Calu3 (cell line): ENCODE measurements around the gene PRPF8. TPM values are rescaled to one million over a fixed set of nuclear protein-coding genes. Genes with fewer than 3 reads are reported as not detected.
"Not testable (repeated sequence)": the region's sequence is repeated elsewhere in the genome, so short reads cannot be mapped to it uniquely, and the experiment has no call there.

Experiments used
- BruUV-seq: library from RNA; stranded (reverse); fragments of 400-500 nt; replicated peaks from 2 replicates; lab custom pipeline; 2021; lab: Mats Ljungman, UMichigan
- CTCF ChIA-PET: fragments of 300-600 bp; sonication (Branson Sonifier 250); formaldehyde crosslinking; loops from one replicate; lab custom pipeline; 2022; ENCODE audit warnings: antibody characterized with exemption; lab: Charles Lee
- DNase-seq: peaks from one replicate; pipeline ENCODE4 v3.0.0; 2022
- H3K27ac Mint-ChIP-seq: one replicate; pipeline ENCODE4 v1.8.0; 2022; ENCODE audit warnings: mixed read lengths; ENCODE audit not compliant: unreplicated experiment
- H3K27me3 Mint-ChIP-seq: one replicate; pipeline ENCODE4 v1.8.0; 2022; ENCODE audit warnings: mixed read lengths; ENCODE audit not compliant: unreplicated experiment
- H3K36me3 Mint-ChIP-seq: one replicate; pipeline ENCODE4 v1.8.0; 2022; ENCODE audit warnings: mild to moderate bottlenecking, moderate library complexity, mixed read lengths; ENCODE audit not compliant: insufficient read depth, unreplicated experiment
- H3K4me1 Mint-ChIP-seq: one replicate; pipeline ENCODE4 v1.8.0; 2022; ENCODE audit warnings: mild to moderate bottlenecking, low read depth, mixed read lengths; ENCODE audit not compliant: unreplicated experiment
- H3K4me3 Mint-ChIP-seq: one replicate; pipeline ENCODE4 v1.8.0; 2022; ENCODE audit warnings: mild to moderate bottlenecking, low read depth, moderate library complexity, mixed read lengths; ENCODE audit not compliant: unreplicated experiment
- H3K9me3 Mint-ChIP-seq: one replicate; pipeline ENCODE4 v1.8.0; 2022; ENCODE audit warnings: low read depth, mixed read lengths; ENCODE audit not compliant: unreplicated experiment
- CTCF ChIP-seq: fragments of 200-600 bp; IDR thresholded peaks from one replicate; pipeline ENCODE4 v1.8.0; 2022; ENCODE audit warnings: antibody characterized with exemption; ENCODE audit not compliant: unreplicated experiment
- intact Hi-C: fragments of 100-400 bp; cut with micrococcal nuclease; formaldehyde crosslinking; loops from one replicate; pipeline ENCODE4 v1.10.0; 2022; ENCODE audit not compliant: unreplicated experiment
- total RNA-seq: library from RNA; stranded (reverse); gene quantifications from 2 replicates; pipeline ENCODE4 v1.2.3, GENCODE V29; 2022

PRPF8 gene
- total RNA-seq, 1 experiment from 2014 or later, result 206 TPM

- no peak for DNase-seq
- no peak for TF ChIP-seq CTCF
- no peak overlapping the region for H3K27ac Mint-ChIP-seq
- H3K27me3 Mint-ChIP-seq, result no peaks in the 10 kb centered on the region
- no peaks in the 10 kb centered on the region for H3K9me3 Mint-ChIP-seq
- no TSS peak for BruUV-seq
- H3K36me3 Mint-ChIP-seq, result peaks cover 41% of the 10 kb centered on the region
- H3K4me1 Mint-ChIP-seq, result peaks cover 19% of the 10 kb centered on the region
- H3K4me3 Mint-ChIP-seq, result peak overlapping the region; percentile 92
- CTCF ChIA-PET, result no interaction called here
- intact Hi-C loops, result no loop called here
These were observed 1.2 kb downstream of the PRPF8 start for GRCh38 chr17:1683459-1683858.

- H3K36me3 Mint-ChIP-seq, result peaks cover 48% of the 10 kb centered on the region
- H3K27me3 Mint-ChIP-seq, result no peaks in the 10 kb centered on the region
- H3K4me3 Mint-ChIP-seq, result no peak overlapping the region
- DNase-seq, result no peak
- TSS peak; percentile 2 for BruUV-seq
- TF ChIP-seq CTCF, result no peak
- CTCF ChIA-PET, result no interaction called here
- H3K4me1 Mint-ChIP-seq, result no peaks in the 10 kb centered on the region
- H3K27ac Mint-ChIP-seq, result no peak overlapping the region
- intact Hi-C loops, result no loop called here
- H3K9me3 Mint-ChIP-seq, result no peaks in the 10 kb centered on the region
These were observed 8.3 kb downstream of the PRPF8 start for GRCh38 chr17:1676401-1676800.

GRCh38 chr17:1673041-1673785, 11.5 kb downstream of the PRPF8 start:
- Mint-ChIP-seq H3K27ac (no peak overlapping the region), H3K36me3 (peaks cover 56% of the 10 kb centered on the region), H3K4me1 (peaks cover 17% of the 10 kb centered on the region), H3K27me3 (no peaks in the 10 kb centered on the region), H3K4me3 (no peak overlapping the region), H3K9me3 (no peaks in the 10 kb centered on the region)
- no TSS peak for BruUV-seq
- TF ChIP-seq CTCF, result no peak
- DNase-seq, result no peak
- CTCF ChIA-PET, result no interaction called here
- intact Hi-C loops, result no loop called here

- H3K4me1 Mint-ChIP-seq, H3K9me3 Mint-ChIP-seq, intact Hi-C loops, H3K4me3 Mint-ChIP-seq, H3K27me3 Mint-ChIP-seq, H3K27ac Mint-ChIP-seq, CTCF ChIA-PET, DNase-seq, BruUV-seq: not testable (repeated sequence)
- H3K36me3 Mint-ChIP-seq, result peaks cover 51% of the 10 kb centered on the region
These were observed 20.7 kb downstream of the PRPF8 start for GRCh38 chr17:1663934-1664333.

- intact Hi-C loops, result no loop called here
- no peak overlapping the region for H3K4me3 Mint-ChIP-seq
- H3K27ac Mint-ChIP-seq, result no peak overlapping the region
- TSS peak; percentile 77 for BruUV-seq
- no peaks in the 10 kb centered on the region for H3K27me3 Mint-ChIP-seq
- H3K36me3 Mint-ChIP-seq, result peaks cover 55% of the 10 kb centered on the region
- CTCF ChIA-PET, result no interaction called here
- no peak for DNase-seq
- no peaks in the 10 kb centered on the region for H3K4me1 Mint-ChIP-seq
- no peaks in the 10 kb centered on the region for H3K9me3 Mint-ChIP-seq
- TF ChIP-seq CTCF, result no peak
These were observed 23.6 kb downstream of the PRPF8 start for GRCh38 chr17:1661045-1661444.
